A549 (cell line): Measurements from ENCODE around the gene SLC49A3. TPM values are rescaled to one million over a fixed set of nuclear protein-coding genes. Genes with fewer than 3 reads are reported as not detected.

ENCODE experiments used
- ATAC-seq, 2 experiments: fragments of 200-7000 bp in 1 of 2; fragments of >200 bp in 1 of 2; cut with Nextera tagmentation in 1 of 2; cut with Tn5 transposase in 1 of 2; 3 replicates each; pipeline versions ENCODE4 v1.8.0 to v1.9.1; 2018 to 2020; ENCODE audit warnings: mild to moderate bottlenecking in 1 of 2, moderate library complexity in 1 of 2
- CTCF ChIA-PET: fragments of 300-600 bp; sonication (Branson Sonifier 250); formaldehyde crosslinking; extraction: SDS; loops from one replicate; lab custom pipeline; 2021; ENCODE audit warnings: antibody characterized with exemption, inconsistent platforms; lab: Yijun Ruan, JAX
- POLR2A ChIA-PET: fragments of 350-600 bp; formaldehyde crosslinking; extraction: SDS; loops from one replicate; lab custom pipeline; 2021; ENCODE audit warnings: antibody characterized with exemption, inconsistent platforms; lab: Yijun Ruan, JAX
- DNase-seq, 2 experiments: peaks; one replicate each; pipeline versions ENCODE4 v3.0.0 to v3.0.0-alpha.2; 2011 to 2016; ENCODE audit warnings: low read depth in 1 of 2, low spot score in 1 of 2
- FAIRE-seq: peaks from 2 replicates; lab custom pipeline; 2011; peaks lifted over from hg19 to GRCh38; lab: Jason Lieb, UNC
- H3K27ac ChIP-seq, 2 experiments: fragments of >200 bp; sonication (Bioruptor Twin); formaldehyde crosslinking; 3 replicates each; pipeline ENCODE4 v1.5.1; 2016 to 2017
- H3K4me1 ChIP-seq: fragments of >200 bp; sonication (Bioruptor Twin); formaldehyde crosslinking; 3 replicates; pipeline ENCODE4 v1.6.1; 2016
- H3K4me2 ChIP-seq: fragments of >200 bp; sonication (Bioruptor Twin); formaldehyde crosslinking; 3 replicates; pipeline ENCODE4 v1.6.1; 2016
- H3K4me3 ChIP-seq: fragments of >200 bp; sonication (Bioruptor Twin); formaldehyde crosslinking; 3 replicates; pipeline ENCODE4 v1.5.1; 2016
- H3K9me3 ChIP-seq: fragments of >200 bp; sonication (Bioruptor Twin); formaldehyde crosslinking; 3 replicates; pipeline ENCODE4 v1.6.1; 2016
- CHD2 ChIP-seq: fragments of 150-350 bp; IDR thresholded peaks from 2 replicates; pipeline ENCODE4 v1.6.1; 2014; ENCODE audit warnings: low read length; ENCODE audit not compliant: partially characterized antibody
- CHD4 ChIP-seq: fragments of 200-600 bp; sonication (generic); IDR thresholded peaks from 2 replicates; pipeline ENCODE4 v1.6.1; 2016; ENCODE audit warnings: antibody characterized with exemption, mild to moderate bottlenecking, borderline replicate concordance
- EHF ChIP-seq: fragments of 250-450 bp; sonication (Bioruptor Pico); IDR thresholded peaks from 2 replicates; pipeline ENCODE4 v1.5.0; 2020; ENCODE audit warnings: mild to moderate bottlenecking
- EP300 ChIP-seq, 2 experiments: fragments of >200 bp; sonication (Bioruptor Twin); formaldehyde crosslinking; IDR thresholded peaks; 2 replicates in 1 of 2; 3 replicates in 1 of 2; pipeline ENCODE4 v1.6.1; 2016 to 2017
- ESRRA ChIP-seq: fragments of 150-350 bp; IDR thresholded peaks from 2 replicates; pipeline ENCODE4 v1.6.1; 2014; ENCODE audit warnings: mild to moderate bottlenecking, low read length, borderline replicate concordance
- FOSB ChIP-seq: fragments of 250-450 bp; sonication (Bioruptor Pico); IDR thresholded peaks from 2 replicates; pipeline ENCODE4 v1.5.0; 2020; ENCODE audit warnings: mild to moderate bottlenecking, moderate library complexity
- FOXS1 ChIP-seq: fragments of 250-450 bp; sonication (Bioruptor Pico); IDR thresholded peaks from 2 replicates; pipeline ENCODE4 v1.5.0; 2020; ENCODE audit warnings: mild to moderate bottlenecking, moderate library complexity
- HDAC2 ChIP-seq: fragments of 200-600 bp; sonication (generic); IDR thresholded peaks from 2 replicates; pipeline ENCODE4 v1.6.1; 2016
- HOXA7 ChIP-seq: fragments of 250-450 bp; sonication (Bioruptor Pico); IDR thresholded peaks from 2 replicates; pipeline ENCODE4 v1.5.0; 2020; ENCODE audit warnings: mild to moderate bottlenecking, moderate library complexity
- HOXB5 ChIP-seq: fragments of 250-450 bp; sonication (Bioruptor Pico); IDR thresholded peaks from 2 replicates; pipeline ENCODE4 v1.5.0; 2020; ENCODE audit warnings: mild to moderate bottlenecking, moderate library complexity
- KDM1A ChIP-seq: fragments of 200-600 bp; sonication (generic); IDR thresholded peaks from 2 replicates; pipeline ENCODE4 v1.6.1; 2016; ENCODE audit warnings: low read depth, mild to moderate bottlenecking
- MAFK ChIP-seq: fragments of 450-650 bp; IDR thresholded peaks from 2 replicates; pipeline ENCODE4 v1.6.1; 2014; ENCODE audit not compliant: partially characterized antibody
- NFE2L2 ChIP-seq: fragments of 150-350 bp; conservative IDR thresholded peaks from 2 replicates; pipeline ENCODE4 v1.6.1; 2014; ENCODE audit warnings: low read length
- NPAS2 ChIP-seq: fragments of 250-450 bp; sonication (Bioruptor Pico); IDR thresholded peaks from 2 replicates; pipeline ENCODE4 v1.8.0; 2022; ENCODE audit warnings: mild to moderate bottlenecking, moderate library complexity, borderline replicate concordance
- NR3C1 ChIP-seq: fragments of >200 bp; sonication (Bioruptor Twin); formaldehyde crosslinking; IDR thresholded peaks from 3 replicates; pipeline ENCODE4 v1.6.1; 2017
- PHF8 ChIP-seq: fragments of 200-600 bp; sonication (generic); IDR thresholded peaks from 2 replicates; pipeline ENCODE4 v1.6.1; 2016; ENCODE audit warnings: low read depth, mild to moderate bottlenecking, antibody characterized with exemption, moderate library complexity, borderline replicate concordance
- RARB ChIP-seq: fragments of 250-450 bp; sonication (Bioruptor Pico); IDR thresholded peaks from 2 replicates; pipeline ENCODE4 v1.8.0; 2021; ENCODE audit warnings: mild to moderate bottlenecking, moderate library complexity
- RFX5 ChIP-seq: fragments of 450-650 bp; IDR thresholded peaks from 2 replicates; pipeline ENCODE4 v1.7.1; 2014; ENCODE audit warnings: antibody characterized with exemption, mild to moderate bottlenecking, moderate library complexity
- RNF2 ChIP-seq: fragments of 200-600 bp; sonication (generic); IDR thresholded peaks from 2 replicates; pipeline ENCODE4 v1.6.1; 2016; ENCODE audit warnings: low read depth, mild to moderate bottlenecking, antibody characterized with exemption, moderate library complexity, borderline replicate concordance
- TP53 ChIP-seq: fragments of 250-450 bp; sonication (Bioruptor Pico); IDR thresholded peaks from 2 replicates; pipeline ENCODE4 v1.5.0; 2021; ENCODE audit warnings: mild to moderate bottlenecking, moderate library complexity
- WGBS: methylation state at CpG from one replicate; pipeline ENCODE4 v1.1.6; 2017; ENCODE audit errors: missing lambda C conversion rate; 5-methylcytosine and 5-hydroxymethylcytosine counted together
- polyA plus RNA-seq, 4 experiments: library from polyadenylated mRNA; depleted of rRNA in 3 of 4; stranded (reverse); fragments of >200 nt; fragmentation: RNase III in 1 of 4; extraction: RNeasy Plus Mini Kit Qiagen cat#74134 plus additional on column Dnase treatment in 1 of 4; gene quantifications; 2 replicates in 3 of 4; 3 replicates in 1 of 4; pipeline ENCODE4 v1.2.3, GENCODE V29; 2011 to 2017
- TF ChIP-seq, protein P1 (sequence below): IDR thresholded peaks from 2 replicates; pipeline ENCODE4 v1.6.1; 2012
- TF ChIP-seq, protein P2 (sequence below): fragments of >200 bp; sonication (Bioruptor Twin); formaldehyde crosslinking; IDR thresholded peaks from 3 replicates; pipeline ENCODE4 v1.6.1; 2016
- TF ChIP-seq, protein P3 (sequence below): fragments of 200-600 bp; sonication (generic); IDR thresholded peaks from 2 replicates; pipeline ENCODE4 v1.6.1; 2016; ENCODE audit warnings: antibody characterized with exemption, mild to moderate bottlenecking, moderate library complexity

The SLC49A3 gene
- polyA plus RNA-seq, 2 of the 4 experiments (the other 2 are of a cell fraction), result 0.05 to 0.12 TPM

DNA sequence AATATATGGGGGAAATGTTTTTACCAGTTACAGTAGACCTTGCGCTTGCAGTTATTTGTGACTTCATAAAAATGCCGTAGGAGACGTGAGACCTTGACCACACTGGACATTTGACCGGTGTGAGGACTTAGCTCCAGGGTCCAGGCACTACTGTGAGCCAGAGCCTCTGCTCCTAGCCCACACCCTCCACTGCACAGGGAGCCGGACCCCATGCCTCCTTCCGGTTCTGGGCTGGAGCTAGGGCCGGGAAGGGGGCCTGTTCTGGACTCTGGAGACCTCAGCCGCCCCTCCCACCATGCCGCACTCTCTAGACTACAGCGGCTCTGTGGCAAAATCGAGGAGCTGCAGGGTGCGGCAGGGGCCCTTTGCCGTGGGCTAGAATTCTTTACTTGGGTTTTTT lies 22.0 kb upstream of the SLC49A3 start:
- Histone ChIP-seq H3K27ac (no peak overlapping the region), H3K4me2 (no peak overlapping the region), H3K4me1 (peaks cover 5% of the 10 kb centered on the region; the same call in 1 of the 3 replicates), H3K9me3 (no peaks in the 10 kb centered on the region), H3K4me3 (no peak overlapping the region)
- no peak for DNase-seq
- 93% methylated on average over 8 of the region's 13 CpGs for WGBS
- ATAC-seq, result no peak
- FAIRE-seq, result no peak
- ChIA-PET POLR2A (no interaction called here), CTCF (no interaction called here)
- TF ChIP-seq NFE2L2, result no peak
- TF ChIP-seq HOXB5 (CRISPR knock-in tag), result no peak
- no peak for TF ChIP-seq MAFK
- TF ChIP-seq, protein P1, sequence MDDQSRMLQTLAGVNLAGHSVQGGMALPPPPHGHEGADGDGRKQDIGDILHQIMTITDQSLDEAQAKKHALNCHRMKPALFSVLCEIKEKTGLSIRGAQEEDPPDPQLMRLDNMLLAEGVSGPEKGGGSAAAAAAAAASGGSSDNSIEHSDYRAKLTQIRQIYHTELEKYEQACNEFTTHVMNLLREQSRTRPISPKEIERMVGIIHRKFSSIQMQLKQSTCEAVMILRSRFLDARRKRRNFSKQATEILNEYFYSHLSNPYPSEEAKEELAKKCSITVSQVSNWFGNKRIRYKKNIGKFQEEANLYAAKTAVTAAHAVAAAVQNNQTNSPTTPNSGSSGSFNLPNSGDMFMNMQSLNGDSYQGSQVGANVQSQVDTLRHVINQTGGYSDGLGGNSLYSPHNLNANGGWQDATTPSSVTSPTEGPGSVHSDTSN, result no peak
- TF ChIP-seq ESRRA, result no peak
- no peak for TF ChIP-seq FOSB (CRISPR knock-in tag)
- TF ChIP-seq PHF8, result no peak
- no peak for TF ChIP-seq KDM1A
- no peak for TF ChIP-seq NPAS2 (CRISPR knock-in tag)
- no peak for TF ChIP-seq EP300 (IDR thresholded peaks at IDR 0.05)
- TF ChIP-seq NR3C1, result no peak
- TF ChIP-seq CHD2, result no peak
- TF ChIP-seq, protein P2, sequence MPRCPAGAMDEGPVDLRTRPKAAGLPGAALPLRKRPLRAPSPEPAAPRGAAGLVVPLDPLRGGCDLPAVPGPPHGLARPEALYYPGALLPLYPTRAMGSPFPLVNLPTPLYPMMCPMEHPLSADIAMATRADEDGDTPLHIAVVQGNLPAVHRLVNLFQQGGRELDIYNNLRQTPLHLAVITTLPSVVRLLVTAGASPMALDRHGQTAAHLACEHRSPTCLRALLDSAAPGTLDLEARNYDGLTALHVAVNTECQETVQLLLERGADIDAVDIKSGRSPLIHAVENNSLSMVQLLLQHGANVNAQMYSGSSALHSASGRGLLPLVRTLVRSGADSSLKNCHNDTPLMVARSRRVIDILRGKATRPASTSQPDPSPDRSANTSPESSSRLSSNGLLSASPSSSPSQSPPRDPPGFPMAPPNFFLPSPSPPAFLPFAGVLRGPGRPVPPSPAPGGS, result no peak
- TF ChIP-seq, protein P3, sequence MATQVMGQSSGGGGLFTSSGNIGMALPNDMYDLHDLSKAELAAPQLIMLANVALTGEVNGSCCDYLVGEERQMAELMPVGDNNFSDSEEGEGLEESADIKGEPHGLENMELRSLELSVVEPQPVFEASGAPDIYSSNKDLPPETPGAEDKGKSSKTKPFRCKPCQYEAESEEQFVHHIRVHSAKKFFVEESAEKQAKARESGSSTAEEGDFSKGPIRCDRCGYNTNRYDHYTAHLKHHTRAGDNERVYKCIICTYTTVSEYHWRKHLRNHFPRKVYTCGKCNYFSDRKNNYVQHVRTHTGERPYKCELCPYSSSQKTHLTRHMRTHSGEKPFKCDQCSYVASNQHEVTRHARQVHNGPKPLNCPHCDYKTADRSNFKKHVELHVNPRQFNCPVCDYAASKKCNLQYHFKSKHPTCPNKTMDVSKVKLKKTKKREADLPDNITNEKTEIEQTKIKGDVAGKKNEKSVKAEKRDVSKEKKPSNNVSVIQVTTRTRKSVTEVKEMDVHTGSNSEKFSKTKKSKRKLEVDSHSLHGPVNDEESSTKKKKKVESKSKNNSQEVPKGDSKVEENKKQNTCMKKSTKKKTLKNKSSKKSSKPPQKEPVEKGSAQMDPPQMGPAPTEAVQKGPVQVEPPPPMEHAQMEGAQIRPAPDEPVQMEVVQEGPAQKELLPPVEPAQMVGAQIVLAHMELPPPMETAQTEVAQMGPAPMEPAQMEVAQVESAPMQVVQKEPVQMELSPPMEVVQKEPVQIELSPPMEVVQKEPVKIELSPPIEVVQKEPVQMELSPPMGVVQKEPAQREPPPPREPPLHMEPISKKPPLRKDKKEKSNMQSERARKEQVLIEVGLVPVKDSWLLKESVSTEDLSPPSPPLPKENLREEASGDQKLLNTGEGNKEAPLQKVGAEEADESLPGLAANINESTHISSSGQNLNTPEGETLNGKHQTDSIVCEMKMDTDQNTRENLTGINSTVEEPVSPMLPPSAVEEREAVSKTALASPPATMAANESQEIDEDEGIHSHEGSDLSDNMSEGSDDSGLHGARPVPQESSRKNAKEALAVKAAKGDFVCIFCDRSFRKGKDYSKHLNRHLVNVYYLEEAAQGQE, result no peak
- TF ChIP-seq HDAC2, result no peak
- TF ChIP-seq RARB, result no peak

DNA sequence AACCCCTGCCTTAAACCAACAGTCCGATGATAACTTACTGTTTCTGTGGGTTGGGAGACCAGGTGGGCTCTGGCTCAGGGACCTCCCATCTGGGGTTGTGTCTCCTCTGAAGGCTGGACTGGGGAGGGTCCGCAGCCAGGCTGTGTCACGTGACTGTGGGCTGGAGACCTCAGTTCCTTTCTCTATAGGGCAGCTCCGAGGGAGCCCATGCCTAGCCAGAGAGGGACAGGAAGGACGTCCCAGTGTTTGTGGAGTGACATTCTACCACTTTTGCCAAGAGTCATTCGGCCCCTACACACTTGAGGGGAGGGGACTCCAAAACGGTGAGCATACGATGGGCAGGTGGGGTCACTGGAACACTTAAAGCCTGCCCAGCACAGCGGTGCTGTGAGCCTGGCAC lies 21.2 kb upstream of the SLC49A3 start:
- CTCF ChIA-PET, result no interaction called here
- TF ChIP-seq EP300 (IDR thresholded peaks at IDR 0.05) (no peak), FOXS1 (CRISPR knock-in tag) (no peak), RNF2 (no peak), ESRRA (no peak), CHD4 (no peak), NFE2L2 (no peak), EHF (CRISPR knock-in tag) (no peak), HOXA7 (CRISPR knock-in tag) (no peak), TP53 (CRISPR knock-in tag) (no peak), RFX5 (no peak)
- Histone ChIP-seq H3K9me3 (no peaks in the 10 kb centered on the region), H3K27ac (no peak overlapping the region), H3K4me3 (no peak overlapping the region), H3K4me2 (no peak overlapping the region), H3K4me1 (peaks cover 6% of the 10 kb centered on the region; the same call in 2 of the 3 replicates)
- ATAC-seq, result no peak
- DNase-seq, result no peak
- POLR2A ChIA-PET, result no interaction called here
- 84% methylated on average over 8 of the region's 9 CpGs for WGBS
- no peak for FAIRE-seq
